Measurements from ENCODE around the gene MYRF.

The MYRF gene

GRCh38 chr11:61719978-61720377 lies 32.5 kb upstream of the MYRF start:
- no peak for DNase-seq

- no peak for DNase-seq
These were observed 31.8 kb upstream of the MYRF start for GRCh38 chr11:61720597-61720996.

GRCh38 chr11:61724437-61724836 lies 28.0 kb upstream of the MYRF start:
- DNase-seq, result no peak

GRCh38 chr11:61725781-61726231 lies 26.6 kb upstream of the MYRF start:
- DNase-seq, result no peak

- DNase-seq, result no peak
These were observed 25.7 kb upstream of the MYRF start for GRCh38 chr11:61726775-61727174.

GRCh38 chr11:61727401-61727811 lies 25.0 kb upstream of the MYRF start:
- no peak for DNase-seq

- DNase-seq, result no peak
These were observed 24.1 kb upstream of the MYRF start for GRCh38 chr11:61728066-61728939.

GRCh38 chr11:61728940-61729219 lies 23.6 kb upstream of the MYRF start:
- no peak for DNase-seq

GRCh38 chr11:61730240-61730994 lies 22.0 kb upstream of the MYRF start:
- no peak for DNase-seq

GRCh38 chr11:61731211-61731951 lies 21.1 kb upstream of the MYRF start:
- no peak for DNase-seq

- DNase-seq, result no peak
These were observed 20.3 kb upstream of the MYRF start for GRCh38 chr11:61731952-61732675.

GRCh38 chr11:61732705-61733104 lies 19.7 kb upstream of the MYRF start:
- DNase-seq, result no peak

- DNase-seq, result peak; percentile 78 to 79
These were observed 19.1 kb upstream of the MYRF start for GRCh38 chr11:61733120-61733978.

GRCh38 chr11:61734767-61735166 lies 17.7 kb upstream of the MYRF start:
- DNase-seq, result no peak

GRCh38 chr11:61735391-61735790 lies 17.0 kb upstream of the MYRF start:
- no peak for DNase-seq

- DNase-seq, result no peak
These were observed 16.1 kb upstream of the MYRF start for GRCh38 chr11:61736310-61736709.

GRCh38 chr11:61737131-61737530 lies 15.3 kb upstream of the MYRF start:
- DNase-seq, result no peak

- DNase-seq, result no peak
These were observed 14.6 kb upstream of the MYRF start for GRCh38 chr11:61737636-61738386.

GRCh38 chr11:61738776-61739175 lies 13.7 kb upstream of the MYRF start:
- DNase-seq, result no peak

GRCh38 chr11:61739413-61739812 lies 13.0 kb upstream of the MYRF start:
- no peak for DNase-seq

GRCh38 chr11:61739966-61740365 lies 12.5 kb upstream of the MYRF start:
- DNase-seq, result no peak
